GM20431 (cell line): ENCODE results near the gene CCDC102A.

Experiments used
- in situ Hi-C: fragments of 300-500 bp; cut with MseI, MboI; formaldehyde crosslinking; loops from one replicate; pipeline ENCODE4 v1.15.0; 2020; ENCODE audit warnings: low sequenced_read_pairs; ENCODE audit not compliant: unreplicated experiment

The CCDC102A gene

DNA sequence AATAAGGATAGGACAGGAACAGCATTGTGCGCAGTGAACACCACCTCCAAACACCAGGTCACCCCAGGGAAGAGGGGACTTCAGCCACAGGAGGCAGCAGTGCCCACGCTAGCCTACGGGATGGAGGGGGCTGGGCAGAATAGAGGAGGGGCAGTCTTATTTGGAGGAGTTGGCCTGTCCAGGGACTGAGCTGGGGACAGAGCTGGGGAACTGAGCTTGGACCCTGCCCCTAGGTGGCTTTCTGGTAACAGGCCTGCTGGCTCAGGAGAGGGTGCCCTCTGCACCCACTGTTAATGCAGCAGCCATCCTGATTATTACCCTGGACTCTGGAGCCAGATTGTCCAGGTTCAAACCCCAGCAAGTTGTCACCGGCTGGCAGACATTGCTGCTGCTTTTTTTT is 9.3 kb downstream of the CCDC102A start:
- in situ Hi-C loops = no loop called here

GRCh38 chr16:57526498-57526897 is 9.9 kb downstream of the CCDC102A start:
- in situ Hi-C loops = no loop called here

DNA sequence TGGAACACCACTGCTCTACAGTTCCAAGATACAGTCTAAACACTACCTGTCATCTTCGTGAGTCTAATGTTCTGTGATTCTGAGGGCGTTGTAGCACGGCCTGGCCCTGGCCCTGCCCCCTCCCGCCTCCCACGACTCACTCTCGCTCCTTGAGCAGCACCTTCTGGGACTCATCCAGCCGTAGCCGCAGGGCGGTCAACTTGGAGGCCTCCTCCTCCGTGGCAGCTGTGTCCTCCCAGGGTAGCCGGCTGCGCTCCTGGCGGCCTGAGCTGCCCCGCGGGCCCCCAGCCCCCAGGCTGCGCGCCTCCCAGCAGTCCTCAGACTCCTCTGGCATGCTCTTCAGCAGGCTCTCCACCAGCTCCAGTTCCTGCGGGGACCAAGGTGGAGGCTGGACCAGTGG is 10.6 kb downstream of the CCDC102A start:
- in situ Hi-C loops = no loop called here

DNA sequence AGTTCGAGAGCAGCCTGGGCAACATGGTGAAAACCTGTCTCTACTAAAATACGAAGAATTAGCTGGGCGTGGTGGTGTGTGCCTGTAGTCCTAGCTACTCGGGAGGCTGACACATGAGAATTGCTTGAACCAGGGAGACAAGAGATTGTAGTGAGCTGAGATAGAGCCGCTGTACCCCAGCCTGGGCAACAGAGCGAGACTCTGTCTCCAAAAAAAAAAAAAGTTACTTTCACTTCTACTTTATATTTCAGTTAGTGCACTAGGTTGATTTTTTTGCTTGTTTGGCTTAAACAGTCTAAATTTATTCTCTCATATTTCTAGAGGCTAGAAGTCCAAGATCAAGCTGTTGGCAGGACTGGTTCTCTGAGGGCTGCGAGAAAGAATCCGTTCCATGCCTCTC is 13.4 kb downstream of the CCDC102A start:
- in situ Hi-C loops = no loop called here

- in situ Hi-C loops = no loop called here
These were observed 16.5 kb downstream of the CCDC102A start for GRCh38 chr16:57519796-57520360.

- in situ Hi-C loops = no loop called here
These were observed 17.4 kb downstream of the CCDC102A start for GRCh38 chr16:57518922-57519321.

DNA sequence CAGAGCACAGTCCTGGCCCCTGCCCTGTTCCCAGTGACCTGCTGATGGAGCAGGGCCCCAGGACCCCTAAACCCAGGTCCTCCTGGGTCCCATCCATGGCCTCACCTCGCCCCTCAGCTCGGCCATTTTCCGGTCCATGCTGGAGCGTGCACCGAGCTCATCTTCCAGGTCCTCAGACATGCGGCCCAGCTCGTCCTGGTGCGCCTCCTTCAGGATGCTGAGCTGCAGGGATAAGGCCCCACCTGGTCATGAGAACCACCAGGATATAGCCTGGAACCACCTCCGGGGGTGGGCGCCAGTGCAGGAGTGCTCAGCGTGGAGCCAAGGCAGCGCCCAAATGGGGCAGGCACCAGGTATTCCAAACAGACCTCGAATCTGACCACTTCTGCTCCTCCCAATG is 17.9 kb downstream of the CCDC102A start:
- in situ Hi-C loops = no loop called here

DNA sequence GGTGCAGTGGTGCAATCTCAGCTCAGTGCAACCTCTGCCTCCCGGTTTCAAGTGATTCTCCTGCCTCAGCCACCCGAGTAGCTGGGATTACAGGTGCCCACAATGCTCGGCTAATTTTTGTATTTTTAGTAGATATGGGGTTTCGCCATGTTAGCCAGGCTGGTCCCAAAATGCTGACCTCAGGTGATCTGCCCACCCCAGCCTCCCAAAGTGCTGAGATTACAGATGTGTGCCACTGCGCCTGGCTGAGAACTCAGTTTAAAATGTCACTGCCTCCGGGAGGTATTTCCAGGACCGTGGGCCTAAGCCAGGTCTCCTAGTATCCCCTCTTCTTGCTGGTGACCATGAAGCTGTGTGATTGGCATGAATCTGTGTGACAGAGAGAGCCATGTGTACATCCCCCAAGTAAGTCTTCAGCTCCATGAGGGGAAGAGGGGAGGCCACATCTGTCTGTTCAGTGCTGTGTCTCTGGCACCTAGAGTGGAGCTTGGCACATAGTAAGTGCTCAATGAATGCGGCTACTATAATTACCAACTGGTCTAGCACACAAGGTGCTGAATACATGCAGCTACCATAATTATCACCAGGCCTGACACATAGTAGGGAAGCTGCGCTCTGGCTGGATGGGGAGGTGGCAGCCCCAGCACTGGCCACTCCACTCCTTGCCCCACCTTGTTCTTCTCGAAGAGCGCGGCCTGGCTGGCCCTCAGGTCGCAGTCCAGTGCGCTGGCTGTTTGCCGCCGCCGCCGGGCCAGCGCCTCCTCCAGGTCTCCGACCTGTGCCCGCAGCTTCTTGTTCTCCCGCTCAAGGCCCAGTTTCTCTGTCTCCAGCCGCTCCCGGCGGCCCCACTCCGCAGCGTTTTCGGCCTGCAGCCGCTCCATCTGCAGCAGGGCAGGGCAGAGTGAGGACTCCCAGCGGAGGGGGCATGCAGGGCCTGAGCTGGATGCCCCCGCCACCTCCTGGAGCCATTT is 18.7 kb downstream of the CCDC102A start:
- in situ Hi-C loops = no loop called here

- in situ Hi-C loops = no loop called here
These were observed 19.6 kb downstream of the CCDC102A start for GRCh38 chr16:57516773-57517172.

- in situ Hi-C loops = no loop called here
These were observed 20.1 kb downstream of the CCDC102A start for GRCh38 chr16:57516176-57516725.

DNA sequence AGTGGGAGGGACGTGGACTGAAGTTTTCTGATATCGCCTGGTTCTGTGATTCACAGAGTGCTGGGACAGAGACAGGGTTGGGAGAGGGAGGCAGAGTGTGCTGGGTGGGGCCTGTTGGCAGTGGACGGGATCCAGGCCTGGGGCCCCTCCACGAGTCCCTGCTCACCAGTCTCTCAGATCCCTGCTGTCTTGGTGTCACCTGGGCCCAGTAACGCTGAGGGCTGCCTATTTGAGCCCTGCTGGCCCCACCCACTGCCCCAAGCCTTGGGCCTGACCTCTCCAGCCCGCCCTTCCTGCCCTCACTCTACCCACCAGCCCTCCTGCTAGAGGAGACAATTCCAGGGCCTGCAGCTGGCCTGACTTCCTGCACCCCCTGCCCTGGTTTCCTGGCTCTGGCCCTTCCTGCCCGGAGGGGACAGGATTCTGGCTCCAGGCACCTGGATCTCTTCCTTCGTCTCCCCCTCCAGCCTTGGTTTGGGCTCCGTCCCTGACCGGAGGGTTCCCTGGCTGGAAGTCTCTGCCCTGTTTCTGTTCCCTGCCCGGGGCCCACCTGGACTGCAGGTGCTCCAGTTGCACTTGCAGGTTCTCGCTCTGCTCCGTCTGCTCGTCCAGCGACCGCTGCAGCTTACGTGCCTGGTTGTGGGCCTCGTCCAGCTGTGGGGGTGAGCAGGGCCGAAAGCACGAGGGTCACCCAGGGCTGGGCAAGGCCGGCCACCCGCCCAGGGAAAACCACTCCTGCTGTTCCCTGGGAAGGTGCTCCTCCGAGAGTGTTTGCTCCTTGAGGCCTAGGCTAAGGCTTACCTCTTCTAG is 21.4 kb downstream of the CCDC102A start:
- in situ Hi-C loops = no loop called here

- in situ Hi-C loops = no loop called here
These were observed 22.0 kb downstream of the CCDC102A start for GRCh38 chr16:57514371-57514770.

DNA sequence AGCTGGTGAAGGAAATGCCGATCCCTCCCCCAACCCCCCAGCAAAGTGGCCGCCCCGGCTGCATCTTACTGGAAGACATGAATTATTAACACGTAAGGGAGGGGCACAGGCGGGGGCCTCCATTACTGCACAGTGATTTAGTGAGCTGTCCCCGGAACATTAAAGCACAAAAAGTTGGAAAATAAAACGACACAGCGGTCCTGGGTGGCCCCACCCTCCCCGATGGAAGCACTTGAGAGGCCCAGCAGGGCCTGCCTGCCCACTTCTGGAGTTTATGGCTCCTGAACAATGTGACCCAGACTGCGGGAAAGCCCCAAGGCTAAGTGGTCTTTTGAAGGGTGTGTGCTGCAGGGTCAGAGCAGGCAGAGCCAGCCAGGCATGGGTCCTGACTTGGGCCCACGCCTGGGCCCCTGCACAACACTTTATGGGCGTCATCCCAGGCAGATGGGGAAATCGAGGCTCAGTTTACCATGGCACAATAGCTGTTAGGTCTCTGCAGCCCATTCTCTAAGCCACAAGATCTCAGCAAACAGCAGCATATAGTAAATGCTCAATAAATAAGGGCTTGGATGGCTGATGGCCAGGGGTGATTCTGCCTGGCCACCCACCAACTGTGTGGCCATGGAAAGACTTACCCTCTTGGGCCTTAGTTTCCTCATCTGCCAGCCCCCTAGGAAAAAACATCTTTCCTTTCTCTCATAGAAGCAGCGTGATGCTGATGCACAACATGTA is 22.8 kb downstream of the CCDC102A start:
- in situ Hi-C loops = no loop called here

- in situ Hi-C loops = no loop called here
These were observed 23.9 kb downstream of the CCDC102A start for GRCh38 chr16:57512296-57513001.

GRCh38 chr16:57510016-57510871 is 26.1 kb downstream of the CCDC102A start:
- in situ Hi-C loops = no loop called here

GRCh38 chr16:57509231-57509923 is 27.0 kb downstream of the CCDC102A start:
- in situ Hi-C loops = no loop called here

- in situ Hi-C loops = no loop called here
These were observed 28.3 kb downstream of the CCDC102A start for GRCh38 chr16:57508035-57508425.
